ENCODE data around the gene SRGAP1.
A peak's percentile ranks its signal among the peaks of the same experiment; 100 is the strongest.

Gene SRGAP1

GRCh38 chr12:63906876-63907275, 62.4 kb downstream of the SRGAP1 start:
- peaks cover 3% of the 10 kb centered on the region for H3K4me1 ChIP-seq (ENCODE audit: insufficient read depth, low read length)
- no peaks in the 10 kb centered on the region for H3K27me3 ChIP-seq (ENCODE audit: insufficient read depth, low read length)
- no peaks in the 10 kb centered on the region for H3K36me3 ChIP-seq (ENCODE audit: insufficient read depth, low read length)
- no peak overlapping the region for H3K4me3 ChIP-seq (ENCODE audit: low read length)
- no peak overlapping the region for H2AFZ ChIP-seq (ENCODE audit: low read depth, low read length)
- H3K9me3 ChIP-seq (ENCODE audit: low read length): peaks cover 4% of the 10 kb centered on the region

DNA sequence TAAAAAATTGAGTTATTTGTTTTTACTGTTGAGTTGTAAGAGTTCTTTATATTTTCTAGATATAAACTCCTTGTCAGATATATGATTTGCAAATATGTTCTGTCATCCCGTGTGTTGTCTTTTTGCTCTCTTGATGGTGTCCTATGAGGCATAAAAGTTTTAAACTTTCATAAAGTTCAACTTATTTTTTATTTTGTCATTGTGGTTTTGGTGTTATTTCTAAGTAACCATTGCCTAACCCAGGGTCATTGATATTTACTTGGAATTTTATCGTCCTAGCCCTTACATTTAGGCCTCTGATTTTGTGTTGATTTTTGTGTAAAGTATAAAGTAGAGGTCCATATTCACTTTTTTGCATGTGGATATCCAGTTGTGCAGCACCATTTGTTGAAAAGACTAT, 63.1 kb downstream of the SRGAP1 start:
- Histone ChIP-seq H3K4me1 (ENCODE audit: insufficient read depth, low read length) (peaks cover 3% of the 10 kb centered on the region), H3K9me3 (ENCODE audit: low read length) (peaks cover 4% of the 10 kb centered on the region), H3K27me3 (ENCODE audit: insufficient read depth, low read length) (no peaks in the 10 kb centered on the region), H3K36me3 (ENCODE audit: insufficient read depth, low read length) (no peaks in the 10 kb centered on the region), H2AFZ (ENCODE audit: low read depth, low read length) (no peak overlapping the region), H3K4me3 (ENCODE audit: low read length) (no peak overlapping the region)

GRCh38 chr12:63909746-63910145, 65.2 kb downstream of the SRGAP1 start:
- Histone ChIP-seq H3K9me3 (ENCODE audit: low read length) (peaks cover 4% of the 10 kb centered on the region), H3K4me3 (ENCODE audit: low read length) (no peak overlapping the region), H3K4me1 (ENCODE audit: insufficient read depth, low read length) (peaks cover 16% of the 10 kb centered on the region), H2AFZ (ENCODE audit: low read depth, low read length) (no peak overlapping the region), H3K27me3 (ENCODE audit: insufficient read depth, low read length) (no peaks in the 10 kb centered on the region), H3K36me3 (ENCODE audit: insufficient read depth, low read length) (no peaks in the 10 kb centered on the region)

DNA sequence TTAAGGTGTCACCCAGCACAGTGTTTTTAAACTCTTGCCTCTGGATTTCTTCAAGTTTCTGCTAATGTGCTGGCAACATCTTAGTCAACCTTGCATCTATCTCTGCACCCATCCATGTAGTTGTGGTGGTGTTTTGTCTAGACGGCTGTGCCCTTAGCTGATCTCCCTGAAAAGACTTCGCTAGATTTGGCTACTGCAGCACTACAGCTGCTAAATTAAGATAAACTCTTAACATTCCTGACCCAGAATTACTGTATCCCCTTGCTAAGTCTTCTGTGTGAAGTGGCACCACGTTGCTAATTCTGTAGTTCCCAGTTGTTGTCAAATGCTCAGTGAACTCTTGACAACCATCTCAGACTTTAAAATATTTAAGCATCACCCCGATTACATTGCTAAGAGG, 66.8 kb downstream of the SRGAP1 start:
- H2AFZ ChIP-seq (ENCODE audit: low read depth, low read length): no peak overlapping the region
- H3K27me3 ChIP-seq (ENCODE audit: insufficient read depth, low read length): no peaks in the 10 kb centered on the region
- no peak overlapping the region for H3K4me3 ChIP-seq (ENCODE audit: low read length)
- H3K36me3 ChIP-seq (ENCODE audit: insufficient read depth, low read length): no peaks in the 10 kb centered on the region
- peaks cover 4% of the 10 kb centered on the region for H3K9me3 ChIP-seq (ENCODE audit: low read length)
- H3K4me1 ChIP-seq (ENCODE audit: insufficient read depth, low read length): peaks cover 28% of the 10 kb centered on the region

- H3K4me1 ChIP-seq (ENCODE audit: insufficient read depth, low read length): peaks cover 41% of the 10 kb centered on the region
- H3K9me3 ChIP-seq (ENCODE audit: low read length): no peaks in the 10 kb centered on the region
- H3K36me3 ChIP-seq (ENCODE audit: insufficient read depth, low read length): no peaks in the 10 kb centered on the region
- H3K4me3 ChIP-seq (ENCODE audit: low read length): no peak overlapping the region
- H2AFZ ChIP-seq (ENCODE audit: low read depth, low read length): no peak overlapping the region
- no peaks in the 10 kb centered on the region for H3K27me3 ChIP-seq (ENCODE audit: insufficient read depth, low read length)
Measured at GRCh38 chr12:63912651-63913050, 68.2 kb downstream of the SRGAP1 start.

DNA sequence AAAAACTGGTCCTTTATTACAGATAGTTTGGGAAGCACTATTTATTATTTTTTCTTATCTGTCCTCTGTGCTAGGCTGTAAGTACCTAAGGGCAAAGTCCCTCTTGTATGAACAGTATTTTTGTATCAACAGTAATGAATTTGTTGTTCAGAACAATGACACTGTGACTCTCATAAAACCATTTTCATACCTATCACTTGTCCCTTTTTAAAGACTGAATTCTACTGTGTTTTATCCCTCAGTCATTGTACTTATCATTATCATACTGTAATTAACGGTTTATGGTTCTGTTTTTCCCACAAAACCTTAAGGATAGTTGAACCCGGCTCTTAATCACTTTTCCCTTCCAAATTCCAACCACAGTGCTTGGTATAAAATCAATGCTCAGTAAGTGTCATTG, 69.4 kb downstream of the SRGAP1 start:
- peaks cover 54% of the 10 kb centered on the region for H3K4me1 ChIP-seq (ENCODE audit: insufficient read depth, low read length)
- H3K4me3 ChIP-seq (ENCODE audit: low read length): no peak overlapping the region
- H3K27me3 ChIP-seq (ENCODE audit: insufficient read depth, low read length): no peaks in the 10 kb centered on the region
- no peaks in the 10 kb centered on the region for H3K9me3 ChIP-seq (ENCODE audit: low read length)
- no peak overlapping the region for H2AFZ ChIP-seq (ENCODE audit: low read depth, low read length)
- no peaks in the 10 kb centered on the region for H3K36me3 ChIP-seq (ENCODE audit: insufficient read depth, low read length)

DNA sequence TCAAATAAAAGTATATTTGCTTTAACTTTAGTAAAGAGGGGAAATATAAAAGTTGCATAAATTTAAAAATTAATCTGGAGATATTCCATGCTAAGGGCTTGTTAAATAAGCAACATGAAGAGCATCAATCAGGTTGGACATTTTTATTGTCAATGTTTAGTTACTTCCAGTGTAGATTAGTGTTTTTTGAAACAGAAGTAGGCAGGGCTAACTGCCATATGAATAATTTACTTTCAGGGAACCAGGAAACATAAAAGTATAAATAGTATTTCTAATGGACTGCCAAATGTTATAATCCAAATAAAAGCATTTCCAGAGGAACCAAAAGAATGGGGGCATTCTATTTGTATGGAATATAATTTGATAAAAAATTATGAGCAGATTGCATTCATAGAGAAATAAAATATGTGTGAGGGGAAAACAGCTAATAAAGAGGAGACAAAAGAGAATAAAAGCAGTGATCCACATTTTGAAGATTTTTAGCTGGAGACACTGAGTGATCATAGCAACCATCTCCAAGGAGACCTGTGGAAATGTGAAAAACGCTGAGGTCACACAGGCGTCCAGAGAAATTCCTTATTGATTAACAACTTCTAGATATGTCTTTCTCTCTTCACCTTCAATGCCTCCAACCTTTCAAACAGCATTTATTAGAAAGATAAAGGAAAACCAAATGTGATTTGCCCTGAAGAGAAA, 70.8 kb downstream of the SRGAP1 start:
- Histone ChIP-seq H3K4me3 (ENCODE audit: low read length) (peak overlapping the region; percentile 2), H3K4me1 (ENCODE audit: insufficient read depth, low read length) (peaks cover 54% of the 10 kb centered on the region), H3K27me3 (ENCODE audit: insufficient read depth, low read length) (no peaks in the 10 kb centered on the region), H3K36me3 (ENCODE audit: insufficient read depth, low read length) (no peaks in the 10 kb centered on the region), H3K9me3 (ENCODE audit: low read length) (no peaks in the 10 kb centered on the region), H2AFZ (ENCODE audit: low read depth, low read length) (peak overlapping the region; percentile 28)

DNA sequence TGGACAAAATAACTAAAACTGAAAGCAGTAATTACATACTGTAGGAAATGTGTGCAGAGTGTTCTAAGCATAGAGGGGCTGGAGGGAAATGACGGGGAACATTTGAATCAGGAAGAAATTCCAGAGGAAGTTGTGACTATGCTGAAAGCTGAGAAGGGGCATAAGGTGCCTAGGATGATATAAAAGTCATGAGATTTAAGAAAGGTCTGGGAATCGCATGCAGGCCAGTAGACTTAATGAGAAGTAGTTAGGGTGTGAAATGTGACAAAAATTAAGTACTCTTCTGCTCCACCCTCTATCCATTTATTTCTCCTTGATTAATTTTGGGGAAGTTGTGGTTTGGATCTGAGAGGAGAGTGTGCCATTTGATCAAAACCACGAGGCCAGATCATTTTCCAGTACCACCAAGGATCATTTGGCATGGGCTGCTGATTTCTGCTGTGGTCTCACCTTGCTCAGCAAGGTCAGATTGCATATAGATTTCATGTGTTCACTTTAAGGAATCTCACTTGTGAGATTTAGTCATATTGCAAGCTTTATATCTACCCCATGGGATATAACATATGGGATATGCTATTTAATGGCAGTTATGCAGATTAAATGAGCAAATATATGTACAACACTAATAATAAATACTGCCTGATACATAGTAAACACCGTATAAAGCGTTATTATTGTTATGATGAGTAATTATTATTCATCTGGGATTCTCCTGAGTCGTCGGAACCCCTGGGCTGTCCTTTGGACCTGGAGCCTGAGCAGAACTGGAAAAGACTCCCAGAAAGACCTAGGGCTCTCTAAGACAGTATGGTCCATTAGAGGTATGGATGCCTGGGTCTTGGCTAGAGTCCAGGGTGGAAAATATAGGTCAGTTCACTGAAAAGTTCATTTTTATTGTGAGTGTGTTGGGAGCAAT, 72.3 kb downstream of the SRGAP1 start:
- peaks cover 54% of the 10 kb centered on the region for H3K4me1 ChIP-seq (ENCODE audit: insufficient read depth, low read length)
- H3K36me3 ChIP-seq (ENCODE audit: insufficient read depth, low read length): no peaks in the 10 kb centered on the region
- H3K9me3 ChIP-seq (ENCODE audit: low read length): no peaks in the 10 kb centered on the region
- no peaks in the 10 kb centered on the region for H3K27me3 ChIP-seq (ENCODE audit: insufficient read depth, low read length)
- no peak overlapping the region for H2AFZ ChIP-seq (ENCODE audit: low read depth, low read length)
- H3K4me3 ChIP-seq (ENCODE audit: low read length): no peak overlapping the region

GRCh38 chr12:63917477-63917862, 73.0 kb downstream of the SRGAP1 start:
- Histone ChIP-seq H3K27me3 (ENCODE audit: insufficient read depth, low read length) (no peaks in the 10 kb centered on the region), H3K4me1 (ENCODE audit: insufficient read depth, low read length) (peaks cover 54% of the 10 kb centered on the region), H3K4me3 (ENCODE audit: low read length) (no peak overlapping the region), H2AFZ (ENCODE audit: low read depth, low read length) (no peak overlapping the region), H3K9me3 (ENCODE audit: low read length) (no peaks in the 10 kb centered on the region), H3K36me3 (ENCODE audit: insufficient read depth, low read length) (no peaks in the 10 kb centered on the region)

GRCh38 chr12:63917864-63918799, 73.6 kb downstream of the SRGAP1 start:
- Histone ChIP-seq H3K4me3 (ENCODE audit: low read length) (no peak overlapping the region), H3K9me3 (ENCODE audit: low read length) (no peaks in the 10 kb centered on the region), H3K27me3 (ENCODE audit: insufficient read depth, low read length) (no peaks in the 10 kb centered on the region), H3K36me3 (ENCODE audit: insufficient read depth, low read length) (no peaks in the 10 kb centered on the region), H2AFZ (ENCODE audit: low read depth, low read length) (no peak overlapping the region), H3K4me1 (ENCODE audit: insufficient read depth, low read length) (peaks cover 54% of the 10 kb centered on the region)

DNA sequence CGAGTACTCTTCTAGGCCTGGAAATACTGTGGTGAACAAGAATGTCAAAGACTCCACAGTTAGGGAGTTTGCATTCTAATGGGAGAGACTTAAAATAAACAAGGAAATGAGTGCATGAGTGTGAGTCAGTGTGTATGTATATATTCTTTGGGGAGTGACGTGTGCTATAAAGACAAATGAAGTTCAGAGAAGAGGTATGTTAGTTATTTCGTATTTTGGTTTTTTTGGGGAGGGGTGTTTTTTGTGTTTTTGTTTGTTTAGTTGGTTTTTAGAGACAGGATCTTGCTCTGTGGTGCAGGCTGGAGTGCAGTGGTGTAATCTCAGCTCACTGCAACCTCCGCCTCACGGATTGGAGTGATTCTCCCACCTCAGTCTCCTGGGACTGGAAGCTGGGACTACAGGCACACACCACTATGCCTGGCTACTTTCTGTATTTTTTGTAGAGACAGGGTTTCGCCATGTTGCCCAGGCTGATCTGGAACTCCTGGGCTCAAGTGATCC, 74.3 kb downstream of the SRGAP1 start:
- no peak overlapping the region for H2AFZ ChIP-seq (ENCODE audit: low read depth, low read length)
- H3K9me3 ChIP-seq (ENCODE audit: low read length): no peaks in the 10 kb centered on the region
- H3K36me3 ChIP-seq (ENCODE audit: insufficient read depth, low read length): no peaks in the 10 kb centered on the region
- no peaks in the 10 kb centered on the region for H3K27me3 ChIP-seq (ENCODE audit: insufficient read depth, low read length)
- peaks cover 49% of the 10 kb centered on the region for H3K4me1 ChIP-seq (ENCODE audit: insufficient read depth, low read length)
- no peak overlapping the region for H3K4me3 ChIP-seq (ENCODE audit: low read length)

- H3K9me3 ChIP-seq (ENCODE audit: low read length): no peaks in the 10 kb centered on the region
- no peak overlapping the region for H3K4me3 ChIP-seq (ENCODE audit: low read length)
- H3K4me1 ChIP-seq (ENCODE audit: insufficient read depth, low read length): peaks cover 40% of the 10 kb centered on the region
- no peaks in the 10 kb centered on the region for H3K27me3 ChIP-seq (ENCODE audit: insufficient read depth, low read length)
- H2AFZ ChIP-seq (ENCODE audit: low read depth, low read length): no peak overlapping the region
- no peaks in the 10 kb centered on the region for H3K36me3 ChIP-seq (ENCODE audit: insufficient read depth, low read length)
Measured at GRCh38 chr12:63919756-63920155, 75.3 kb downstream of the SRGAP1 start.

Measured in neuron (in vitro differentiated cells).